Subcutaneous abdominal adipose tissue (tissue), 5 donors: ENCODE data around the gene SLC25A25.
"Not testable (repeated sequence)": the region's sequence is repeated elsewhere in the genome, so short reads cannot be mapped to it uniquely, and the experiment has no call there.

ENCODE experiments used
- H3K27ac ChIP-seq: one replicate; pipeline ENCODE4 v1.7.0; 2013; ENCODE audit warnings: low read depth, mild to moderate bottlenecking, inconsistent platforms, low read length, moderate library complexity
- H3K27me3 ChIP-seq, 5 donors: one replicate each; pipeline ENCODE4 v1.7.0; 2013; ENCODE audit warnings: low read length in 5 of 5, inconsistent platforms in 1 of 5; ENCODE audit not compliant: control insufficient read depth in 5 of 5, insufficient read depth in 4 of 5
- H3K36me3 ChIP-seq, 5 donors: one replicate each; pipeline ENCODE4 v1.7.0; 2013; ENCODE audit warnings: low read length in 5 of 5; ENCODE audit not compliant: control insufficient read depth in 5 of 5, insufficient read depth in 5 of 5
- H3K4me1 ChIP-seq, 5 donors: one replicate each; pipeline ENCODE4 v1.7.0; 2013; ENCODE audit warnings: low read length in 5 of 5, mild to moderate bottlenecking in 3 of 5, moderate library complexity in 1 of 5; ENCODE audit not compliant: control insufficient read depth in 5 of 5, insufficient read depth in 5 of 5
- H3K4me3 ChIP-seq, 5 donors: one replicate each; pipeline ENCODE4 v1.7.0; 2013; ENCODE audit warnings: low read length in 5 of 5, low read depth in 1 of 5
- H3K9ac ChIP-seq, 5 donors: one replicate each; pipeline ENCODE4 v1.7.0; 2013; ENCODE audit warnings: low read length in 5 of 5, mild to moderate bottlenecking in 4 of 5, moderate library complexity in 3 of 5
- H3K9me3 ChIP-seq, 5 donors: one replicate each; pipeline ENCODE4 v1.7.0; 2013; ENCODE audit warnings: low read length in 5 of 5; ENCODE audit not compliant: control insufficient read depth in 5 of 5
- donor health status: healthy.
- donor health status: healthy.
- donor health status: healthy.
- donor health status: healthy.
- donor health status: healthy.

The SLC25A25 gene

GRCh38 chr9:128123451-128124080, 55.5 kb downstream of the SLC25A25 start:
- Histone ChIP-seq H3K9ac (no peak overlapping the region), H3K4me3 (no peak overlapping the region), H3K9me3 (no peaks in the 10 kb centered on the region), H3K36me3 (peaks cover 0 to 48% (median 30%) of the 10 kb centered on the region in 5 donors), H3K27ac (no peak overlapping the region), H3K27me3 (no peaks in the 10 kb centered on the region), H3K4me1 (peaks cover 2 to 35% (median 23%) of the 10 kb centered on the region in 5 donors)

DNA sequence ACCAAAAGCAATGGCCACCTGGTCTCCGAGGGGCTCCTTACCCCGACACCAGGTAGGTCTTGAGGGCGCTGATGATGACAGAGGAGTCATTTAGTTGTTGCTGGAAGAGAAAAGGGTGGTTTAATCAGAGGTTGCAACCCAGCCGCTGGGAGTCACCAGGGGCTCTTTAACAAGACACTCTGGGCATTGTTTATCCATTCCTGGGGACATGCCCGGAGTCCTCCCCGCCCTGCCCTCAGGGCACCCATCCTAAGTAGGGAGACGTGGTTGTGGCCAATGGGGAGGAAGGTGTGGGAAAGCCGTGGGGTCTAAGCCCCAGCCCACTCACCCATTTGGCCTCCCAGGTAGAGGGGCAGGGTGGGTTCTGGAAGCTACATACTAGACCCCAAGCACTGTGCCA, 56.4 kb downstream of the SLC25A25 start:
- H3K27me3 ChIP-seq: no peaks in the 10 kb centered on the region
- H3K4me3 ChIP-seq: no peak overlapping the region
- no peak overlapping the region for H3K9ac ChIP-seq
- peaks cover 2 to 43% (median 30%) of the 10 kb centered on the region in 5 donors for H3K4me1 ChIP-seq
- no peaks in the 10 kb centered on the region for H3K9me3 ChIP-seq
- no peak overlapping the region for H3K27ac ChIP-seq
- H3K36me3 ChIP-seq: peaks cover 0 to 48% (median 30%) of the 10 kb centered on the region in 5 donors

DNA sequence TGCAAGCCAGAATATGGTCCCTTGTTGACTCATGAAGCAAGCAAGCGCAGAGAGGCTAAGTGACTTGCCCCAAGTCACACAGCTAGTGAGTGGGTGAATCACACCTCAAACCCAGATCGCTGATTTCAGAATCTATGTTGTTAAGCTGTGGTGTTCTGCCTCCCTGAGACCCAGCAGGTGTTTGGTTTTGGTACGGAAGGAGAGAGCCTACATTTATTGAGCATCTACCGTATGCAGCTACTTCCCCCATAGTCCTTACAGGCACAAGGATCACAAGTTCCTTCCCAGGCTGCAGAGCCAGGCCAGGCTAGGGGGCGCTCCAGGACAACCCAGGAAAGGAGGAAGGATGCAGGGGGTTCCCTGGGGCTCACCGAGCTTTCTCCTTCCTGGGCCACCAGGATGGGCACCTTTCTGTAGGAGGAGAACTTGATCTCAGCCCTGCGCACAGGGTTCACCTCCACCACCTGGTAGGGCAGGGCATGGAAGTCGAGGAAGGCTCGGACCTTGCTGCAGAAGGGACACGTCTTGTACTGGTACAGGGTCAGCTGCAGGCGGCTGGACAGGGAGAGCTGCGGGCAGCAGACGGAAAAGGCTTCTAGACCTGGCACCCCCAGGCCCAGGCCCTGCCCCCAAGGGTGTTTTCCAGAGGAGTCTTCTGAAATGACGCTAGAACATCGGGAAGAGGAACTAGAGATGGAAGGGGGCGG, 57.0 kb downstream of the SLC25A25 start:
- no peak overlapping the region for H3K27ac ChIP-seq
- H3K36me3 ChIP-seq: peaks cover 0 to 48% (median 29%) of the 10 kb centered on the region in 5 donors
- no peak overlapping the region for H3K9ac ChIP-seq
- no peaks in the 10 kb centered on the region for H3K27me3 ChIP-seq
- peak overlapping the region in 1 of 5 donors; percentile 28 for H3K4me3 ChIP-seq
- peaks cover 2 to 43% (median 30%) of the 10 kb centered on the region in 5 donors for H3K4me1 ChIP-seq
- no peaks in the 10 kb centered on the region for H3K9me3 ChIP-seq

DNA sequence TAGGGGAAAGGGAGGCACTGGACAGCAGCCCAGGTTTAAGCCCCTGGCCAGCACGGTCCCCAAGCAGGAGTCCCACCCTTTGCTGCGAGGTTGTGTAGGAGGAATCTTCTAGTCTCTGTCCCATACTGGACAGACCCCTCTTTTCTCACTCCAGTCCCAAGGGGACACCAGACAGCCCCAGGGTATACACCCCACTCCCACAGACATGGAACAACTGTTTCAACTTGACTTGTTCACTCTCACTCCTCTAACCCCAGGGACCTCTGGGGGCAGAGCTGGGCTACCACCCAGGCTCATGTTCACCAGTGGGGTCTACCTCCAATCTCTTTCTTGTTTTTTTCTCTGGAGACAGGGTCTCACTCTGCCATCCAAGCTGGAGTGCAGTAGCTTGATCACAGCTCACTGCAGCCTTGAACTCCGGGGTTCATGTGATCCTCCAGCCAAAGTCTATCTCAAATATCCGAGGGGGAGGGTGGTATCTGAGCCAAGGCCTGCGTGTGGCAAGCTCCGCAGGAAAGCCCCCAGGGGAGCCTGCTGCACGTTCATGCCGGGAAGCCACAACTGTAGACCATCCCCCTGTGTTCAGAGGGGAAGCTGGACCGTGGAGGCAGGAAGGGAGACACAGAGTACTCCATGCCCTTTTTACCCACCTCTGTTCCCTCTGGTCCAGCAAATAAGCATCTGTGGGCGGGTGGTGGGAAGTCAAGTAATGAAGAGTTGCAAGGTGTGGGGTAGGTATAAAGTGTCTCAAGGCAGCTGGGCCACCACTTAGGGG, 57.7 kb downstream of the SLC25A25 start:
- Histone ChIP-seq H3K27me3 (no peaks in the 10 kb centered on the region), H3K27ac (no peak overlapping the region), H3K4me3 (peak overlapping the region in 1 of 5 donors; percentile 26), H3K36me3 (peaks cover 0 to 41% (median 25%) of the 10 kb centered on the region in 5 donors), H3K4me1 (peaks cover 2 to 43% (median 30%) of the 10 kb centered on the region in 5 donors), H3K9ac (peak overlapping the region in 1 of 5 donors; percentile 44), H3K9me3 (no peaks in the 10 kb centered on the region)

DNA sequence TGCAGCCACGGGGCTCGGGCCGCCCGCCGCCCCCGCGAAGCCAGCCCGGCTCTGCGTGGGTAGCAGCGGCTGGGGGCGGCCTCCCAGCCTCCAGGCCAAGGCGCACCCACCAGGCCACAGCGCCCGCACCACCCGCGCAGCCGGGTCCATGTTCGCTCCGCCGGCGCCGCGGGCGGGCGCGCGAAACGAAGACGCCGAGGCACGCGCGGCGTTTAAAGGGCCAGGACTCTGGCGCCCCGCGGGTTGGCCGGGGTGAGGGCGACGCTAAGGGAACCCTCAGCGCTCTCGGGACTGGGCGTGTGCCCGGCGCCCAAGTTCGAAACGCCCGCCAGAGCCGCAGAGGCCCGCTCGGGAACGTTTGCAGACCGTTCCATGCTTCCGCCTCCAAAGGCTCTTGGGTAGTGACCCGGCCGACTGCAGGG, 59.5 kb downstream of the SLC25A25 start, which contains the start of gene PTGES2:
PTGES2 (minus strand) TSS at position 162 of the 422 bp plus-strand sequence; CDS start at position 150, 12 bp downstream.
- peak within 1 kb of the TSS; percentile 91 for H3K27ac ChIP-seq
- peak within 1 kb of the TSS; percentile 52 to 90 (median 89) for H3K9ac ChIP-seq
- H3K9me3 ChIP-seq: no peaks in the 10 kb centered on the region
- H3K36me3 ChIP-seq: peaks cover 0 to 24% (median 9%) of the 10 kb centered on the region in 5 donors
- peaks cover 2 to 43% (median 35%) of the 10 kb centered on the region in 5 donors for H3K4me1 ChIP-seq
- H3K4me3 ChIP-seq: peak within 1 kb of the TSS; percentile 79 to 94 (median 89)
- no peaks in the 10 kb centered on the region for H3K27me3 ChIP-seq

DNA sequence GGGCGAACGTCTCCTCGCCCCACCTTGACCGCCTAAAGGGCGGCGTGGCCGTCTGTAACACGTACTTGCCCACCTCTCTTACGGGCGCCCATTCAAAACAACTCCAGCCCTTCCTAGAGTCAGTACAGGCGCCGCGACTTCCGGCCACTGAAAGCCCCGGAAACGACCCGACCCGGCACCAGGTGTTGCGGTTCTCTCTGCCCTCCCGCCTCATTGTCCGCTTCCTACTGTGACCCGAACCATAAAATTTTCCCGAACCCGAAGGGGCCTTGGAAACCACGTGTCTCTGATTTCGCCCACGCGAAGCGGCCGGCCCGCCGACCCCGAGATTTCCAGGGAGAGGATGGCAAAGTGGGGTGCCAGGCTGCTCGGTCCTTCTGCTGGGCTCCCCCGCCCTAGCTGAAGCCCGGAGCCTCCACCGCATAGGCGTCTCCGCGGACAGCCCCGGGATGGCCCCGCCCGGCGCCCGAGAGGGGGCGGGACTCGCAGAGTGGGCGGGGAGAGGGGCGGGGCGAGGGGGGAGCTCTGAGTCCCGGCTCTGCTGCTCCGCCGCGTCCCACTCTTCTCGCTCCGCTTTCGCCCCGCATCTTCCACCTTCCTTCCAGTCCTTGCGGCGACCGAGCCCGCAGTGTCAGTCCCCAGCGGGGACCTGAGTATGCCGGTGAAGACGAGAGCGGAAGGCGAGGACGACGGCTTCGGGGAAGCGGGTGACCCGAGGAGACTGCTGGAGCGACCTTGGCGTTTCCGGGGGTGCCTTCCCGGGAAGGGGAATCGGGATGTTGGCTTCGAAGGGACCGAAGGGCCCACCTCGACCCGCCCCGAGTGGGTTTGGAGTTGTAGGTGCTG, 60.2 kb downstream of the SLC25A25 start:
- Histone ChIP-seq H3K9ac (peak overlapping the region; percentile 52 to 90 (median 89)), H3K9me3 (no peaks in the 10 kb centered on the region), H3K27me3 (no peaks in the 10 kb centered on the region), H3K4me3 (peak overlapping the region; percentile 72 to 94 (median 89)), H3K27ac (peak overlapping the region; percentile 91), H3K36me3 (peaks cover 0 to 18% (median 3%) of the 10 kb centered on the region in 5 donors), H3K4me1 (peaks cover 2 to 43% (median 35%) of the 10 kb centered on the region in 5 donors)

- no peaks in the 10 kb centered on the region for H3K9me3 ChIP-seq
- peaks cover 2 to 43% (median 35%) of the 10 kb centered on the region in 5 donors for H3K4me1 ChIP-seq
- H3K27ac ChIP-seq: peak overlapping the region; percentile 91
- H3K27me3 ChIP-seq: no peaks in the 10 kb centered on the region
- peak overlapping the region; percentile 52 to 90 (median 63) for H3K9ac ChIP-seq
- H3K4me3 ChIP-seq: peak overlapping the region; percentile 72 to 94 (median 89)
- H3K36me3 ChIP-seq: peaks cover 0 to 10% (median 0%) of the 10 kb centered on the region in 5 donors
Observed at GRCh38 chr9:128128836-128129590, 61.0 kb downstream of the SLC25A25 start.

DNA sequence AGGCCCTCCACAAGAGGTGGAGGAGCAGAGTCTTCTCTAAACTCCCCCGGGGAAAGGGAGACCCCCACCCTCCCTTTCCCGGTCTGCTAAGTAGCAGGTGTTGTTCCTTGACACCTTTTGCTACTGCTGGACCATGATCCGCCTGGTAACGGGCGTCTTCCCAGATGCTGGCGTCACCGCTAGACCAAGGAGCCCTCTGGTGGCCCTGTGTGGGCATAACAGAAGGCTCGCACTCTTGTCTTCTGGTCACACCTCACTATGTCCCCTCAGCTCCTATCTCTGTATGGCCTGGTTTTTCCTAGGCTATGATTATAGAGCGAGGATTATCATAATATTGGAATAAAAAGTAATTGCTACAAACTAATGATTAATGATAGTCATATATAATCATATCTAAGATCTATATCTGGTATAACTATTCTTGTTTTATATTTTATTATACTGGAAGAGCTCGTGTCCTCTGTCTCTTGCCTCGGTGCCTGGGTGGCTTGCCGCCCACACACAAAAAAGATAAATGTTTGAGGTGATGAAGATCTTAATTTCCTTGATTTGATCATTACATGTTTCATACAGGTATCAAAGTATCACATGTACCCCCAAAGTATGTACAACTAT, 62.1 kb downstream of the SLC25A25 start:
- H3K4me3 ChIP-seq, H3K9me3 ChIP-seq, H3K27me3 ChIP-seq, H3K9ac ChIP-seq, H3K27ac ChIP-seq, H3K36me3 ChIP-seq: not testable (repeated sequence)
- H3K4me1 ChIP-seq: peaks cover 2 to 38% (median 35%) of the 10 kb centered on the region in 5 donors
